Psoas muscle (tissue), 8 donors: Measurements from ENCODE around the gene UPP1. TPM values are rescaled to one million over a fixed set of nuclear protein-coding genes. Genes with fewer than 3 reads are reported as not detected.
"Not testable (repeated sequence)": the region's sequence is repeated elsewhere in the genome, so short reads cannot be mapped to it uniquely, and the experiment has no call there.

ENCODE experiments used
- ATAC-seq, 4 donors: fragments of 200-7000 bp; cut with Tn5 transposase; one replicate each; pipeline ENCODE4 v1.9.1; 2020; ENCODE audit warnings: moderate library complexity in 3 of 4, mild to moderate bottlenecking in 2 of 4
- DNase-seq, 2 donors: peaks; one replicate each; pipeline ENCODE4 v3.0.0-alpha.2; 2020
- H3K27ac ChIP-seq: fragments of 200-600 bp; one replicate; pipeline ENCODE4 v1.8.0; 2022
- H3K27me3 ChIP-seq, 3 donors: fragments of 200-600 bp in 1 of 3; one replicate each; pipeline versions ENCODE4 v1.6.1 to v1.8.0; 2013 to 2022; ENCODE audit warnings: low read length in 2 of 3, mild to moderate bottlenecking in 2 of 3, moderate library complexity in 1 of 3; ENCODE audit not compliant: insufficient read depth in 3 of 3
- H3K36me3 ChIP-seq, 2 donors: fragments of 200-600 bp in 1 of 2; one replicate each; pipeline versions ENCODE4 v1.6.1 to v1.8.0; 2013 to 2022; ENCODE audit warnings: low read depth in 1 of 2, mild to moderate bottlenecking in 1 of 2, moderate library complexity in 1 of 2; ENCODE audit not compliant: insufficient read depth in 1 of 2
- H3K4me1 ChIP-seq: fragments of 200-600 bp; one replicate; pipeline ENCODE4 v1.8.0; 2022
- H3K4me3 ChIP-seq: fragments of 200-600 bp; one replicate; pipeline ENCODE4 v1.8.0; 2022; ENCODE audit warnings: mild to moderate bottlenecking
- H3K9me3 ChIP-seq: fragments of 200-600 bp; one replicate; pipeline ENCODE4 v1.8.0; 2022
- CTCF ChIP-seq: fragments of 200-600 bp; IDR thresholded peaks from one replicate; pipeline ENCODE4 v1.8.0; 2022; ENCODE audit warnings: antibody characterized with exemption
- WGBS, 3 donors: extraction: QIAGEN DNeasy Blood & Tissue Kit; methylation state at CpG; one replicate each; pipeline versions ENCODE4 v1.1.6 to v1.1.7; 2013; 5-methylcytosine and 5-hydroxymethylcytosine counted together
- intact Hi-C, 2 donors: fragments of 100-400 bp; cut with DNase I; formaldehyde crosslinking; loops; one replicate each; pipeline versions ENCODE4 v1.11.0 to v1.14.2; 2022
- polyA plus RNA-seq, 3 donors: library from polyadenylated mRNA; stranded (reverse); fragments of 200-250 nt; gene quantifications; one replicate each; pipeline ENCODE4 v1.2.3, GENCODE V29; 2013
- total RNA-seq, 4 donors: library from RNA; stranded (reverse); fragmentation: NEBNext Ultra II Directional in 2 of 4; extraction: Animal tissue kit (Norgen Biotek cat#: 25700) in 2 of 4; gene quantifications; one replicate each; pipeline versions ENCODE4 v1.2.1 to v1.2.4, GENCODE V29; 2021 to 2023
- donor health status: healthy with polysubstance abuse.
- donor health status: DM: no; HTN: no; CAD: no; lungs with moderate emphysema.
- donor health status: Bipolar disorder and iron deficiency.
- donor health status: healthy.
- donor health status: DM: yes; HTN: yes; CAD: no.
- donor health status: DM: no; HTN: no; CAD: no.
- donor health status: DM: no; HTN: no; CAD: no.
- donor health status: DM: yes; HTN: yes; CAD: no.

Gene UPP1
- total and polyA plus RNA-seq, 7 donors, result 7.5 to 250 (median 11.9) TPM

- DNase-seq (no peak), ATAC-seq (no peak)
- WGBS, 3 donors, result 78 to 98% (median 92%) methylated on average over 2 of the region's 2 CpGs
These were observed 21.6 kb upstream of the UPP1 start for GRCh38 chr7:48067475-48067874.

GRCh38 chr7:48074204-48074654, 14.8 kb upstream of the UPP1 start:
- H3K4me1 ChIP-seq, result no peaks in the 10 kb centered on the region
- H3K36me3 ChIP-seq, result no peaks in the 10 kb centered on the region
- intact Hi-C loops, result no loop called here
- no peak for DNase-seq
- no peak for ATAC-seq
- H3K27ac ChIP-seq, result no peak overlapping the region
- H3K27me3 ChIP-seq, result peaks cover 0 to 4% (median 0%) of the 10 kb centered on the region in 3 donors
- TF ChIP-seq CTCF, result no peak
- H3K4me3 ChIP-seq, result no peak overlapping the region
- H3K9me3 ChIP-seq, result peaks cover 6% of the 10 kb centered on the region

More at GRCh38 chr7:48067475-48067874, 21.6 kb upstream of the UPP1 start:
- Histone ChIP-seq H3K9me3 (peaks cover 10% of the 10 kb centered on the region), H3K4me1 (no peaks in the 10 kb centered on the region), H3K27ac (no peak overlapping the region), H3K4me3 (no peak overlapping the region), H3K36me3 (no peaks in the 10 kb centered on the region), H3K27me3 (no peaks in the 10 kb centered on the region)
- intact Hi-C loops, result no loop called here
- no peak for TF ChIP-seq CTCF

- intact Hi-C loops, result no loop called here
- WGBS, 3 donors, result 52 to 72% (median 70%) methylated on average over 1 of the region's 1 CpG
These were observed 11.6 kb upstream of the UPP1 start for GRCh38 chr7:48077423-48077822.

GRCh38 chr7:48078470-48078869, 10.6 kb upstream of the UPP1 start:
- H3K36me3 ChIP-seq, result no peaks in the 10 kb centered on the region
- no peaks in the 10 kb centered on the region for H3K4me1 ChIP-seq
- intact Hi-C loops, result no loop called here
- no peak overlapping the region for H3K4me3 ChIP-seq
- H3K27me3 ChIP-seq, result peaks cover 0 to 4% (median 0%) of the 10 kb centered on the region in 3 donors
- WGBS, 3 donors, result 20 to 32% (median 29%) methylated on average over 2 of the region's 2 CpGs
- no peak for ATAC-seq
- no peak for DNase-seq
- TF ChIP-seq CTCF, result no peak
- no peaks in the 10 kb centered on the region for H3K9me3 ChIP-seq
- no peak overlapping the region for H3K27ac ChIP-seq

More at GRCh38 chr7:48077423-48077822, 11.6 kb upstream of the UPP1 start:
- ATAC-seq, result no peak
- Histone ChIP-seq H3K27ac (no peak overlapping the region), H3K4me3 (no peak overlapping the region), H3K4me1 (no peaks in the 10 kb centered on the region), H3K27me3 (peaks cover 0 to 4% (median 0%) of the 10 kb centered on the region in 3 donors), H3K36me3 (no peaks in the 10 kb centered on the region), H3K9me3 (no peaks in the 10 kb centered on the region)
- no peak for DNase-seq
- no peak for TF ChIP-seq CTCF

GRCh38 chr7:48082378-48082777, 6.7 kb upstream of the UPP1 start:
- H3K4me3 ChIP-seq, H3K27ac ChIP-seq, ATAC-seq, H3K9me3 ChIP-seq, intact Hi-C loops, DNase-seq, H3K4me1 ChIP-seq, H3K27me3 ChIP-seq, H3K36me3 ChIP-seq: not testable (repeated sequence)
